ENCODE measurements around the gene MRPL14. TPM values are rescaled to one million over a fixed set of nuclear protein-coding genes. Genes with fewer than 3 reads are reported as not detected.

Gene MRPL14
- total RNA-seq, 1 experiment from 2014 or later = 69.6 TPM

DNA sequence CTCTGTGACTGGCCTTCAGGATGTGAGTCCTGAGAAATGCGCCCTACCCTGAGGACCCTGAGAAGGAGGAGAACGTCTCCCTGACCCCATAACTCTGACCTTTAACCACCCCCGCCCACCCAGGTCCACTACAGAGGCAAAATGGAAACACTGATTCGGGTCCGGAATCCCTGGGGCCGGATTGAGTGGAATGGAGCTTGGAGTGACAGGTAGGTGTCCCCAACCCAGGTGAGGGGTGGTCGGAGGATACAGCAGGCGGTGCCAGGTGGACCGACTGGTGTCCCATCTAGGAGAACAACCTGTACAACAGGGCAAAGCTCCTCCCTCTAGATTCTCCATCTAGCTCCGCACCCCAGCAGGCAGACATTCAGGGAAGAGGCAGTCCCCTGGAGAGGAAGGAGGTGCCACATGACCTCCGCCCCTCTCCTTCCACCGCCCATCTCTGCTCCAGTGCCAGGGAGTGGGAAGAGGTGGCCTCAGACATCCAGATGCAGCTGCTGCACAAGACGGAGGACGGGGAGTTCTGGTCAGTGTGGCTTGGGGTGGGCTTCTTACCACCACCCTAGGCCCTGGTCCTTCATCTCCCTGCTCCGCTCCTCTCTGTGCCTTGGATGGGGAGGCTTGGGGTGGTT lies 49.0 kb upstream of the MRPL14 start:
- Histone ChIP-seq H3K27ac (ENCODE audit: low read depth, low read length) (no peak overlapping the region), H3K4me2 (ENCODE audit: low read length) (no peak overlapping the region), H3K4me3 (replicated peaks in 1 of 2; ENCODE audit: low read depth in 1 of 2, low read length in 2 of 2) (no peak overlapping the region), H3K27me3 (ENCODE audit: insufficient read depth, low read length) (no peaks in the 10 kb centered on the region), H3K9me2 (ENCODE audit: insufficient read depth) (no peaks in the 10 kb centered on the region), H3K9ac (ENCODE audit: low read length) (no peak overlapping the region), H3K4me1 (ENCODE audit: control insufficient read depth in 1 of 2, insufficient read depth in 2 of 2, low read length in 2 of 2) (peaks cover 3 to 32% of the 10 kb centered on the region in 2 experiments; a peak in 3 of 4 replicates), H2AFZ (ENCODE audit: low read depth, low read length, poor library complexity, severe bottlenecking) (no peak overlapping the region), H3K36me3 (ENCODE audit: control insufficient read depth in 1 of 2, insufficient read depth in 2 of 2, low read length in 2 of 2) (no peaks in the 10 kb centered on the region), H3K79me2 (ENCODE audit: insufficient read depth, low read length) (no peaks in the 10 kb centered on the region), H4K20me1 (ENCODE audit: insufficient read depth) (no peaks in the 10 kb centered on the region), H3K9me3 (ENCODE audit: control insufficient read depth in 1 of 2, insufficient read depth in 1 of 2, low read depth in 1 of 2, low read length in 2 of 2) (no peaks in the 10 kb centered on the region)
- no peak for TF ChIP-seq POLR2A (IDR thresholded peaks at IDR 0.05; ENCODE audit: borderline replicate concordance, extremely low read depth, insufficient read depth, insufficient read length)
- no peak for TF ChIP-seq TCF7L2 (IDR thresholded peaks at IDR 0.05; ENCODE audit: borderline replicate concordance, extremely low read depth, insufficient read depth, insufficient read length)
- TF ChIP-seq SP1 (IDR thresholded peaks at IDR 0.05; ENCODE audit: low read depth) = no peak
- TF ChIP-seq EGR1 (IDR thresholded peaks at IDR 0.05; ENCODE audit: low read depth) = no peak
- TF ChIP-seq SRF (IDR thresholded peaks at IDR 0.05; ENCODE audit: low read depth) = no peak
- CTCF ChIA-PET = no interaction called here
- DNase-seq (ENCODE audit: low read depth, low spot score) (no peak), ATAC-seq (no peak)
- RAD21 ChIA-PET (ENCODE audit: low non-redundant PET in 1 of 2, low total read pairs in 2 of 2, uncharacterized antibody in 2 of 2, unreplicated experiment in 2 of 2) = no interaction called here
- POLR2A ChIA-PET = no interaction called here
- intact Hi-C loops (cut with micrococcal nuclease) = no loop called here
- BruUV-seq (replicated peaks) = no TSS peak

DNA sequence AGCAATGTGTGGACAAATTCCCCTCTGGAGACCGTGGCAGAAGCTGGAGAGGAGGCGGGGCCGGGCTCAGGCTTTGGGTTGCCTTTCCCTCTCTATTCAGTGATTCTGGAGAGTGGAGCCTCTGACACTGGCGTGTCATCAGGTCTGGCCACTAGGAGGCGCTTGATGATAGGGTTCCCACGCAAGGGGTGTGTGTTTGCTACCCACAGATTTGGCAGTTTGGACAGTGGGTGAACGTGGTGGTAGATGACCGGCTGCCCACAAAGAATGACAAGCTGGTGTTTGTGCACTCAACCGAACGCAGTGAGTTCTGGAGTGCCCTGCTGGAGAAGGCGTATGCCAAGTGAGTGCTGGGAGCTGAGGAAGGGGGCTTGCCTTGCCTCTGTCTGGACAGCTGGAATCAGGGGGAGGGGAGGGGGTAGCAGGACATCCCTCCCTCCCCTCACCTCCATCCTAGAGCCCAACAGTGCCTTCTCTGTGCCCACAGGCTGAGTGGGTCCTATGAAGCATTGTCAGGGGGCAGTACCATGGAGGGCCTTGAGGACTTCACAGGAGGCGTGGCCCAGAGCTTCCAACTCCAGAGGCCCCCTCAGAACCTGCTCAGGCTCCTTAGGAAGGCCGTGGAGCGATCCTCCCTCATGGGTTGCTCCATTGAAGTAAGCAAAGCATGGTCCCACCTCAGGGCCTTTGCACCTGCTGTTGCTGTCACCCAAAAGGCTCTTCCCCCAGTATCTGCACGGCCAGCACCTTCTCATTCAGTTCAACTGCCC lies 45.7 kb upstream of the MRPL14 start:
- Histone ChIP-seq H2AFZ (ENCODE audit: low read depth, low read length, poor library complexity, severe bottlenecking) (peak overlapping the region; percentile 5), H3K9ac (ENCODE audit: low read length) (no peak overlapping the region), H3K4me1 (ENCODE audit: control insufficient read depth in 1 of 2, insufficient read depth in 2 of 2, low read length in 2 of 2) (peaks cover 3 to 24% of the 10 kb centered on the region in 2 experiments; a peak in 3 of 4 replicates), H3K4me3 (replicated peaks in 1 of 2; ENCODE audit: low read depth in 1 of 2, low read length in 2 of 2) (no peak overlapping the region), H4K20me1 (ENCODE audit: insufficient read depth) (no peaks in the 10 kb centered on the region), H3K27ac (ENCODE audit: low read depth, low read length) (no peak overlapping the region), H3K79me2 (ENCODE audit: insufficient read depth, low read length) (no peaks in the 10 kb centered on the region), H3K9me2 (ENCODE audit: insufficient read depth) (no peaks in the 10 kb centered on the region), H3K9me3 (ENCODE audit: control insufficient read depth in 1 of 2, insufficient read depth in 1 of 2, low read depth in 1 of 2, low read length in 2 of 2) (no peaks in the 10 kb centered on the region), H3K27me3 (ENCODE audit: insufficient read depth, low read length) (no peaks in the 10 kb centered on the region; the same call in 1 of the 2 replicates), H3K36me3 (ENCODE audit: control insufficient read depth in 1 of 2, insufficient read depth in 2 of 2, low read length in 2 of 2) (no peaks in the 10 kb centered on the region), H3K4me2 (ENCODE audit: low read length) (peak overlapping the region; percentile 8; the same call in 1 of the 2 replicates)
- no TSS peak for BruUV-seq (replicated peaks)
- intact Hi-C loops (cut with micrococcal nuclease) = loop anchor here (1.0 to 5.0 kb wide), 3 partner anchors 61 to 164 kb away; partner anchors contain the start of gene SLC35B2
- DNase-seq (ENCODE audit: low read depth, low spot score) = peak; percentile 59
- ChIA-PET POLR2A (interaction anchor here (0.9 to 1.7 kb wide), 3 partner anchors 20 to 84 kb away, joined by 3 to 7 read pairs (median 6); partner anchors contain the start of genes HSP90AB1 and SLC35B2), CTCF (interaction anchor here (0.6 to 1.9 kb wide), 18 partner anchors 12 to 167 kb away, joined by 3 to 8 read pairs (median 5); partner anchors contain the start of genes SLC29A1 and SLC35B2), RAD21 (ENCODE audit: low non-redundant PET in 1 of 2, low total read pairs in 2 of 2, uncharacterized antibody in 2 of 2, unreplicated experiment in 2 of 2) (interaction anchor here in 1 of 2 experiments (0.5 to 1.3 kb wide), 3 partner anchors 27 to 84 kb away, joined by 3 to 4 read pairs (median 3); partner anchors contain the start of gene SLC35B2)
- TF ChIP-seq, protein P1, sequence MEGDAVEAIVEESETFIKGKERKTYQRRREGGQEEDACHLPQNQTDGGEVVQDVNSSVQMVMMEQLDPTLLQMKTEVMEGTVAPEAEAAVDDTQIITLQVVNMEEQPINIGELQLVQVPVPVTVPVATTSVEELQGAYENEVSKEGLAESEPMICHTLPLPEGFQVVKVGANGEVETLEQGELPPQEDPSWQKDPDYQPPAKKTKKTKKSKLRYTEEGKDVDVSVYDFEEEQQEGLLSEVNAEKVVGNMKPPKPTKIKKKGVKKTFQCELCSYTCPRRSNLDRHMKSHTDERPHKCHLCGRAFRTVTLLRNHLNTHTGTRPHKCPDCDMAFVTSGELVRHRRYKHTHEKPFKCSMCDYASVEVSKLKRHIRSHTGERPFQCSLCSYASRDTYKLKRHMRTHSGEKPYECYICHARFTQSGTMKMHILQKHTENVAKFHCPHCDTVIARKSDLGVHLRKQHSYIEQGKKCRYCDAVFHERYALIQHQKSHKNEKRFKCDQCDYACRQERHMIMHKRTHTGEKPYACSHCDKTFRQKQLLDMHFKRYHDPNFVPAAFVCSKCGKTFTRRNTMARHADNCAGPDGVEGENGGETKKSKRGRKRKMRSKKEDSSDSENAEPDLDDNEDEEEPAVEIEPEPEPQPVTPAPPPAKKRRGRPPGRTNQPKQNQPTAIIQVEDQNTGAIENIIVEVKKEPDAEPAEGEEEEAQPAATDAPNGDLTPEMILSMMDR (IDR thresholded peaks at IDR 0.05 in 2 of 3, conservative IDR thresholded peaks at IDR 0.05 in 1 of 3; ENCODE audit: borderline replicate concordance in 1 of 3, insufficient read depth in 1 of 3, low read depth in 2 of 3, low read length in 2 of 3) = peak; percentile 91 to 94 (median 93)
- TF ChIP-seq RAD21 (IDR thresholded peaks at IDR 0.05; ENCODE audit: low read depth) (peak; percentile 94), SP1 (IDR thresholded peaks at IDR 0.05; ENCODE audit: low read depth) (no peak), JUND (IDR thresholded peaks at IDR 0.05) (no peak)
- ATAC-seq = peak; percentile 96

Data from HCT116 (cell line).